ENCODE measurements around the gene HHAT. TPM values are rescaled to one million over a fixed set of nuclear protein-coding genes. Genes with fewer than 3 reads are reported as not detected.

Gene HHAT
- polyA plus RNA-seq, 1 donor (not counting 4 experiments of a cell fraction or from before 2014, with no cell fraction given), result 3.8 TPM

DNA sequence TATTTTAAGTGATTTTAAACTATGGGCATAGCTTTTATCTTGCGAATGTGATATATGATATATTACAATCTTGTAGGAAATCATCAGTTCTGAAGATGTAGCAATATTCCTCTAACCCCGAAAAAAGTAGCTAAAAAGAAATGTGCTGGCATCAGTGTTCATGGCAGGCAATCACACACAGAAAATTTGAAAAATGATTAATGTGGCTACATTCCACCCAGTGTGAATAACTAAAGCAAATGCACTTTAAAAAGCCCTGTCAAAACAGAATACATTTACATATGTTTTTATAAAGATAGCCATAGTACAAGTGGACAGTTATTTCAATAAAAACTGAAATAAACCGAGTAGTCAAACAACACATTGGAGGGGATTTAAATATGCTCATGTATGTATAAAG is 260.2 kb downstream of the HHAT start:
- Histone ChIP-seq H4K20me1 (ENCODE audit: control insufficient read depth, extremely low read depth, insufficient read depth, low read length) (no peaks in the 10 kb centered on the region), H3K4me2 (ENCODE audit: control insufficient read depth, extremely low read depth, insufficient read depth, low read depth, low read length) (no peak overlapping the region), H3K4me3 (ENCODE audit: control insufficient read depth in 2 of 3, extremely low read depth in 1 of 3, insufficient read depth in 2 of 3, low read depth in 1 of 3, low read length in 3 of 3) (no peak overlapping the region), H3K79me2 (ENCODE audit: control insufficient read depth, insufficient read depth, low read length) (no peaks in the 10 kb centered on the region), H3K27ac (ENCODE audit: control insufficient read depth, insufficient read depth, low read length) (no peak overlapping the region), H3K36me3 (ENCODE audit: control insufficient read depth in 2 of 2, extremely low read depth in 1 of 2, insufficient read depth in 2 of 2, low read length in 2 of 2) (no peaks in the 10 kb centered on the region), H3K27me3 (ENCODE audit: control insufficient read depth, extremely low read depth, insufficient read depth, low read length) (no peaks in the 10 kb centered on the region), H2AFZ (ENCODE audit: control insufficient read depth, low read length) (no peak overlapping the region), H3K4me1 (ENCODE audit: control insufficient read depth, extremely low read depth, insufficient read depth, low read length) (no peaks in the 10 kb centered on the region), H3K9me1 (ENCODE audit: control insufficient read depth, extremely low read depth, insufficient read depth, low read length) (no peaks in the 10 kb centered on the region), H3K9ac (ENCODE audit: control insufficient read depth, extremely low read depth, insufficient read depth, low read length) (no peak overlapping the region), H3K9me3 (ENCODE audit: control insufficient read depth, low read depth, low read length) (no peaks in the 10 kb centered on the region)
- no peak for FAIRE-seq
- DNase-seq (ENCODE audit: low read depth, low spot score), result no peak
- dilution Hi-C loops (cut with MboI; ENCODE audit: extremely low pct_ligation_motif_present, low sequenced_read_pairs), result no loop called here
- TF ChIP-seq, protein P1, sequence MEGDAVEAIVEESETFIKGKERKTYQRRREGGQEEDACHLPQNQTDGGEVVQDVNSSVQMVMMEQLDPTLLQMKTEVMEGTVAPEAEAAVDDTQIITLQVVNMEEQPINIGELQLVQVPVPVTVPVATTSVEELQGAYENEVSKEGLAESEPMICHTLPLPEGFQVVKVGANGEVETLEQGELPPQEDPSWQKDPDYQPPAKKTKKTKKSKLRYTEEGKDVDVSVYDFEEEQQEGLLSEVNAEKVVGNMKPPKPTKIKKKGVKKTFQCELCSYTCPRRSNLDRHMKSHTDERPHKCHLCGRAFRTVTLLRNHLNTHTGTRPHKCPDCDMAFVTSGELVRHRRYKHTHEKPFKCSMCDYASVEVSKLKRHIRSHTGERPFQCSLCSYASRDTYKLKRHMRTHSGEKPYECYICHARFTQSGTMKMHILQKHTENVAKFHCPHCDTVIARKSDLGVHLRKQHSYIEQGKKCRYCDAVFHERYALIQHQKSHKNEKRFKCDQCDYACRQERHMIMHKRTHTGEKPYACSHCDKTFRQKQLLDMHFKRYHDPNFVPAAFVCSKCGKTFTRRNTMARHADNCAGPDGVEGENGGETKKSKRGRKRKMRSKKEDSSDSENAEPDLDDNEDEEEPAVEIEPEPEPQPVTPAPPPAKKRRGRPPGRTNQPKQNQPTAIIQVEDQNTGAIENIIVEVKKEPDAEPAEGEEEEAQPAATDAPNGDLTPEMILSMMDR (optimal IDR thresholded peaks at IDR 0.05 in 1 of 3, IDR thresholded peaks at IDR 0.05 in 1 of 3, conservative IDR thresholded peaks at IDR 0.05 in 1 of 3; ENCODE audit: extremely low read depth in 1 of 3, insufficient read depth in 2 of 3, low read length in 3 of 3), result no peak
- no peak for TF ChIP-seq EZH2 (IDR thresholded peaks at IDR 0.05; ENCODE audit: low read length)

- Histone ChIP-seq H3K4me1 (ENCODE audit: control insufficient read depth, extremely low read depth, insufficient read depth, low read length) (no peaks in the 10 kb centered on the region), H3K9me1 (ENCODE audit: control insufficient read depth, extremely low read depth, insufficient read depth, low read length) (no peaks in the 10 kb centered on the region), H3K4me3 (ENCODE audit: control insufficient read depth in 2 of 3, extremely low read depth in 1 of 3, insufficient read depth in 2 of 3, low read depth in 1 of 3, low read length in 3 of 3) (no peak overlapping the region), H3K9ac (ENCODE audit: control insufficient read depth, extremely low read depth, insufficient read depth, low read length) (no peak overlapping the region), H3K9me3 (ENCODE audit: control insufficient read depth, low read depth, low read length) (no peaks in the 10 kb centered on the region), H3K36me3 (ENCODE audit: control insufficient read depth in 2 of 2, extremely low read depth in 1 of 2, insufficient read depth in 2 of 2, low read length in 2 of 2) (no peaks in the 10 kb centered on the region), H3K79me2 (ENCODE audit: control insufficient read depth, insufficient read depth, low read length) (no peaks in the 10 kb centered on the region), H3K27me3 (ENCODE audit: control insufficient read depth, extremely low read depth, insufficient read depth, low read length) (no peaks in the 10 kb centered on the region), H2AFZ (ENCODE audit: control insufficient read depth, low read length) (no peak overlapping the region), H3K27ac (ENCODE audit: control insufficient read depth, insufficient read depth, low read length) (no peak overlapping the region), H3K4me2 (ENCODE audit: control insufficient read depth, extremely low read depth, insufficient read depth, low read depth, low read length) (no peak overlapping the region), H4K20me1 (ENCODE audit: control insufficient read depth, extremely low read depth, insufficient read depth, low read length) (no peaks in the 10 kb centered on the region)
- TF ChIP-seq EZH2 (IDR thresholded peaks at IDR 0.05; ENCODE audit: low read length), result no peak
- TF ChIP-seq, protein P1 (optimal IDR thresholded peaks at IDR 0.05 in 1 of 3, IDR thresholded peaks at IDR 0.05 in 1 of 3, conservative IDR thresholded peaks at IDR 0.05 in 1 of 3; ENCODE audit: extremely low read depth in 1 of 3, insufficient read depth in 2 of 3, low read length in 3 of 3), result no peak
- dilution Hi-C loops (cut with MboI; ENCODE audit: extremely low pct_ligation_motif_present, low sequenced_read_pairs), result no loop called here
- no peak for DNase-seq (ENCODE audit: low read depth, low spot score)
- FAIRE-seq, result no peak
Measured at GRCh38 chr1:210591214-210591613, 262.5 kb downstream of the HHAT start.
